Endothelial cell of umbilical vein (primary cell): Measurements from ENCODE around the gene PGAM5. TPM values are rescaled to one million over a fixed set of nuclear protein-coding genes. Genes with fewer than 3 reads are reported as not detected.

Experiments used
- BruUV-seq: library from RNA; stranded (reverse); fragments of 400-500 nt; replicated peaks from 2 replicates; lab custom pipeline; 2021; lab: Mats Ljungman, UMichigan
- CTCF ChIA-PET: fragments of 300-600, 350-600 bp; sonication (Branson Sonifier 250); formaldehyde crosslinking; loops from one replicate; lab custom pipeline; 2021; ENCODE audit warnings: antibody characterized with exemption, inconsistent platforms; lab: Charles Lee
- POLR2A ChIA-PET: fragments of 300-600, 350-600 bp; sonication (Branson Sonifier 250); formaldehyde crosslinking; loops from one replicate; lab custom pipeline; 2021; ENCODE audit warnings: antibody characterized with exemption, inconsistent platforms; lab: Charles Lee
- DNase-seq: peaks from one replicate; pipeline ENCODE4 v3.0.0-alpha.2; 2011; ENCODE audit warnings: low read depth, low spot score
- FAIRE-seq: peaks from 2 replicates; lab custom pipeline; 2011; peaks lifted over from hg19 to GRCh38; lab: Jason Lieb, UNC
- H2AFZ ChIP-seq: 2 replicates; pipeline ENCODE4 v1.6.0; 2012; ENCODE audit warnings: low read depth, low read length, control low read depth, inconsistent platforms
- H3K27ac ChIP-seq: 2 replicates; pipeline ENCODE4 v1.5.1; 2011; ENCODE audit warnings: low read depth, mild to moderate bottlenecking, control low read depth, low read length, moderate library complexity; ENCODE audit not compliant: insufficient read depth
- H3K27me3 ChIP-seq, 2 experiments: 2 replicates each; pipeline versions ENCODE4 v1.6.0 to v1.6.1; 2011; ENCODE audit warnings: low read length in 2 of 2, mixed read lengths in 1 of 2; ENCODE audit not compliant: control insufficient read depth in 2 of 2, insufficient read depth in 2 of 2
- H3K36me3 ChIP-seq, 2 experiments: 2 replicates in 1 of 2; 3 replicates in 1 of 2; pipeline ENCODE4 v1.5.1; 2011; ENCODE audit warnings: low read length in 2 of 2, mild to moderate bottlenecking in 1 of 2, moderate library complexity in 1 of 2; ENCODE audit not compliant: control insufficient read depth in 2 of 2, insufficient read depth in 2 of 2; ENCODE audit errors: extremely low read depth in 1 of 2
- H3K4me1 ChIP-seq: 3 replicates; pipeline ENCODE4 v1.5.1; 2011; ENCODE audit warnings: mild to moderate bottlenecking, low read length; ENCODE audit not compliant: control insufficient read depth, insufficient read depth; ENCODE audit errors: extremely low read depth
- H3K4me2 ChIP-seq: 2 replicates; pipeline ENCODE4 v1.6.1; 2011; ENCODE audit warnings: low read length, control low read depth, mixed read lengths; ENCODE audit not compliant: insufficient read depth
- H3K4me3 ChIP-seq, 3 experiments: fragments of 200-600 bp in 1 of 3; sonication (generic), shearing (Covaris generic) in 1 of 3; replicated peaks in 1 of 3; 2 replicates each; pipeline ENCODE4 v1.5.1; 2011 to 2016; ENCODE audit warnings: control low read depth in 3 of 3, low read length in 3 of 3, mild to moderate bottlenecking in 2 of 3, inconsistent platforms in 1 of 3, low read depth in 1 of 3, moderate library complexity in 1 of 3; ENCODE audit not compliant: insufficient read depth in 1 of 3
- H3K79me2 ChIP-seq: 2 replicates; pipeline ENCODE4 v1.6.0; 2012; ENCODE audit warnings: low read length, inconsistent platforms; ENCODE audit not compliant: control insufficient read depth, insufficient read depth
- H3K9ac ChIP-seq: replicated peaks from 2 replicates; pipeline ENCODE3; 2011; ENCODE audit warnings: low read length, control low read depth; ENCODE audit not compliant: insufficient read depth; ENCODE audit errors: extremely low read depth
- H3K9me1 ChIP-seq: replicated peaks from 3 replicates; pipeline ENCODE4 v1.6.0; 2011; ENCODE audit warnings: mild to moderate bottlenecking, low read length; ENCODE audit not compliant: control insufficient read depth, insufficient read depth; ENCODE audit errors: extremely low read depth
- H3K9me3 ChIP-seq: replicated peaks from 2 replicates; pipeline ENCODE4 v1.5.1; 2012; ENCODE audit warnings: low read length, inconsistent platforms; ENCODE audit not compliant: control insufficient read depth, insufficient read depth
- H4K20me1 ChIP-seq: replicated peaks from 2 replicates; pipeline ENCODE3; 2011; ENCODE audit warnings: mild to moderate bottlenecking, low read length; ENCODE audit not compliant: control insufficient read depth, insufficient read depth; ENCODE audit errors: extremely low read depth
- CTCF ChIP-seq, 2 donors: IDR thresholded peaks; 1 replicate in 1 of 2; 2 replicates in 1 of 2; pipeline ENCODE4 v1.5.1; 2011; ENCODE audit warnings: low read length in 2 of 2, mild to moderate bottlenecking in 2 of 2, moderate library complexity in 2 of 2, control low read depth in 1 of 2, inconsistent platforms in 1 of 2, low read depth in 1 of 2; ENCODE audit not compliant: insufficient read depth in 1 of 2; ENCODE audit errors: extremely low read depth in 1 of 2
- EZH2 ChIP-seq: IDR thresholded peaks from 2 replicates; pipeline ENCODE4 v1.6.1; 2012; ENCODE audit warnings: borderline replicate concordance, low read depth, mild to moderate bottlenecking, moderate library complexity, low read length, inconsistent platforms; ENCODE audit not compliant: severe bottlenecking
- JUN ChIP-seq: IDR thresholded peaks from 2 replicates; pipeline ENCODE4 v1.6.1; 2011; ENCODE audit warnings: borderline replicate concordance, low read depth; ENCODE audit not compliant: insufficient read length, insufficient read depth
- MYC ChIP-seq: IDR thresholded peaks from one replicate; pipeline ENCODE4 v1.6.1; 2011; ENCODE audit warnings: mild to moderate bottlenecking, low read depth, low read length
- POLR2A ChIP-seq: IDR thresholded peaks from 2 replicates; pipeline ENCODE4 v1.6.1; 2012; ENCODE audit warnings: low read depth, mild to moderate bottlenecking, control low read depth, low read length
- POLR2AphosphoS5 ChIP-seq: IDR thresholded peaks from 2 replicates; pipeline ENCODE4 v1.6.1; 2012; ENCODE audit warnings: low read depth, mild to moderate bottlenecking, control low read depth, low read length, moderate library complexity; ENCODE audit not compliant: insufficient read depth
- dilution Hi-C: fragments of 300-500 bp; cut with MboI; formaldehyde crosslinking; loops from one replicate; pipeline ENCODE4 v1.15.0; 2019; ENCODE audit warnings: low sequenced_read_pairs; ENCODE audit not compliant: extremely low pct_ligation_motif_present
- intact Hi-C: fragments of 100-400 bp; cut with micrococcal nuclease; formaldehyde crosslinking; loops from one replicate; pipeline ENCODE4 v1.10.0; 2022
- polyA plus RNA-seq, 4 experiments: library from polyadenylated mRNA; depleted of rRNA in 3 of 4; stranded (reverse) in 3 of 4; unstranded in 1 of 4; fragments of >200 nt; gene quantifications; 2 replicates each; pipeline versions ENCODE4 v1.2.1 to v1.2.3, GENCODE V29; 2011 to 2012; ENCODE audit warnings: missing spikeins in 1 of 4
- total RNA-seq: library from RNA; stranded (reverse); gene quantifications from 2 replicates; pipeline ENCODE4 v1.2.3, GENCODE V29; 2021
- TF ChIP-seq, protein P1 (sequence below): IDR thresholded peaks from 2 replicates; pipeline ENCODE4 v1.6.1; 2011; ENCODE audit not compliant: insufficient read depth, insufficient read length

Gene PGAM5
- total and polyA plus RNA-seq, 2 donors (not counting 3 experiments of a cell fraction or from before 2014, with no cell fraction given): 23.1 to 52.8 TPM

- peaks cover 0 to 19% of the 10 kb centered on the region in 2 experiments for H3K36me3 ChIP-seq
- FAIRE-seq (no peak), DNase-seq (no peak)
- dilution Hi-C loops (no loop called here), intact Hi-C loops (no loop called here)
- H3K4me3 ChIP-seq: no peak overlapping the region
- peaks cover 19% of the 10 kb centered on the region for H3K79me2 ChIP-seq
- POLR2A ChIA-PET: no interaction called here
- no peak overlapping the region for H3K27ac ChIP-seq
- no peaks in the 10 kb centered on the region for H3K27me3 ChIP-seq
- no peaks in the 10 kb centered on the region for H3K9me1 ChIP-seq
- H3K9me3 ChIP-seq: no peaks in the 10 kb centered on the region
- CTCF ChIA-PET: no interaction called here
- no peak overlapping the region for H3K9ac ChIP-seq
- H3K4me1 ChIP-seq: no peaks in the 10 kb centered on the region
- H2AFZ ChIP-seq: no peak overlapping the region
- no peak overlapping the region for H3K4me2 ChIP-seq
- H4K20me1 ChIP-seq: no peaks in the 10 kb centered on the region
- no TSS peak for BruUV-seq
- TF ChIP-seq POLR2AphosphoS5 (no peak), CTCF (IDR thresholded peaks at IDR 0.05; ENCODE audit: extremely low read depth in 1 of 2, insufficient read depth in 1 of 2, low read depth in 1 of 2, low read length in 2 of 2) (no peak), EZH2 (no peak), MYC (no peak), JUN (no peak), POLR2A (no peak)
- TF ChIP-seq, protein P1, sequence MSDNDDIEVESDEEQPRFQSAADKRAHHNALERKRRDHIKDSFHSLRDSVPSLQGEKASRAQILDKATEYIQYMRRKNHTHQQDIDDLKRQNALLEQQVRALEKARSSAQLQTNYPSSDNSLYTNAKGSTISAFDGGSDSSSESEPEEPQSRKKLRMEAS: no peak
Measured at GRCh38 chr12:132677492-132677891, 33.1 kb upstream of the PGAM5 start.
